Hippocampal formation (tissue), 2 donors: ENCODE data around the gene GADL1.

Experiments
- DNase-seq, 2 donors: peaks; one replicate each; lab custom pipeline; 2025; lab: John Stamatoyannopoulos, UW

GADL1 gene

DNA sequence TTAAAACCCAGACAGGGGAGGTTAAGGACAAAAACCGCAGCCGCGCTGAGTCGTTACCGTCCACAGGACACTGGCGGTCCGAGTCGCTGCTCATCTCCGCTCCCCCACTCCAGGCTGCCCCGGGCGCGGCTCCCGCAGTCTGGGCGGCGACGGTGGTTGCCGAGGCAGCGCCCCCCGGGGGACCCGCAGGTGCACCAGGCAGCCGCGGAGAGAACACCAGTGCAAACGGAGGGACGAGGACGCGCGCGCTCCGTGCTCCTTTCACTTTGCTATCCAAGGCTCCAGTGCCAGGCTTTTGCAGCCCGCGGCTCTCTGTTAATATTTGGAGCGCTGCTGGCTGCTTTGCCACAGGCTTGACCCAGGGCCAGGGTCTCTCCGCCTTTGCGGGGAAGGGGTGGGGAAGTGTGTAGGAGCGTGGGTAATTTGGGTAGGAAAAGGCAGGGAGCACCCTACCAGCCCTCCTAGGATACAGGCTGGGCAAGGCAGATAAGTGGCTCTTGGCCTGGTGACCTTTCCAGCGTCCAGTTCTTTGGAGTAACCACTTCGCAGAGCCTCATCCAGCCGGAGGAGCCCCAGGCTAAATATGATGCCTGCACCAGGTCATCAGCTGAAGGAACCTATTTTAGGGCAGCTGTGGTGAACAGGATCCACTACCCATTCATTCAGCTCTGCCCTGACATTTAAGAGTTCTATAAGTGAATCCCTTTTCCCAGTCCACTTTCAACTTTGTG, at the start of gene GADL1:
Gene GADL1, minus strand, starts transcription at position 141 of the 731 bp plus-strand sequence. Its CDS starts 47 bp downstream, at position 94.
- no peak for DNase-seq

DNA sequence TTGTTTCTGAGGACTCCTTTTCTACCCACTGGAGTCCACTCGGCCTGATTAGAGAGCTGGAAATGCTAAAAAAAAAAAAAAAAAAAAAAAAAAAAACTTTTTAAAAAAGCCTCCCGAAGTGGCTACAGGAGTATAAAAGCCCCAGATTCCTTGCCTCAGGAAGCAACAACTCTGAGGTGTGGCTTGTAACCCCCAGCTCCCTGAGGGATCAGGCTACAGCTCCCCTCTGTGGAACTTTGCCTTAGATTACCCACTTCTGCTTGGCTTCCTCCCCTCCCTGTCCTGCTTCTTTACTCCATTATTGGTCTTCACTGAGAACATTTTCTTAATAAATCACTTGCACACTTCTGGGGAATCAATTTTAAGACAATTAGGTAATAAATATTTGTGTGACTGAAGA, 49.7 kb upstream of the GADL1 start:
- DNase-seq: no peak

DNA sequence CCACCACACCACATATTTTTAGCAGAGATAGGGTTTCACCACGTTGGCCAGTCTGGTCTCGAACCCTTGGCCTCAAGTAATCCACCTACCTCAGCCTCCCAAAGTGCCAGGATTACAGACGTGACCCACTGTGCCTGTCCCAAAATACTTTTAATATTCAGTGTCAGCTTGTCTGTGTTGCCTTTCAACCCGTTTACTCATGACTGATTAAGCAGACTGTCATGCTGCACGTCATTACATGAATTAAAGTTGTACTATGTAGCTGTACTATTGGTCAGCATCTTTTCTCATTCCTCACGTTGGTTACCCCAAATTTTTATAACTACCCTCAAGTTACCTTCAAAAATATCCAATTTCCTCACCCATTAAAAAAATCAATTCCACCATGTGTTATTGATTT, 48.7 kb upstream of the GADL1 start:
- DNase-seq: no peak

DNA sequence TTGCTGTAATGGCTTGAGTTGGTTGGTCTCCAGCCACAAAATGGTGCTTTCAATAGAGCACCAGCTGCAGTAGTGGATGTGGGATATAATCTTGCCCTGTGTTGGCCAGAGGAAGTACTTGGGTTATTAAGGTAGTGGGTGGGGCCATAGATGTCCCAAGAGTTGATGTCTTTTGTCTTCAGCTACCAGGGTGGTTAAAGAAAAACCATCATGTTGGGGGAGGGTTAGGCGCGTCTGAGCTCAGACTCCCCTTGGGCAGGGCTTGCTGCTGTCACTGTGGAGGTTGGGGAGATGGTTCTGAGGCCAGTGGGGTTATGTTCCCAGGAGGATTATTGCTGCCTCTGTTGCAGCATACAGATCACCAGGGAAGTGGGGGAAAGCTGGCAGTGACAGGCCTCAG, 46.9 kb upstream of the GADL1 start:
- DNase-seq: no peak

- DNase-seq: no peak
Observed at GRCh38 chr3:30940740-30941139, 46.3 kb upstream of the GADL1 start.

DNA sequence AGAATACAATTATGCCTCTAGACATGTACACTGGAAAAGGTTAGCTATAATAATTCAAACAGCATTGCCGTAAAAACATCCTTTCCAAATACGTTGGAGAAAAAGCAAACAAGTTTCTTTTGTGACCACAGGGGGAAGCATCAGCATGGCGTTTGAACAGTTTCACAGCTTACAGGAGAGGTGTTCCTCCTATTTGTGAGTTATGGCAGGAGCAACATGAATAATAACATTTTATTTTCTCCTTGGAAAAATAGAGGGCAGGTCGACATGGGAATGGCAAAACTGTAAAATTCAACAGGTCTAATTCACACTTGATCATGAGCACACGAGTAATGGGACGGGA, 39.7 kb upstream of the GADL1 start:
- DNase-seq: peak in 1 of 2 donors; percentile 7

- DNase-seq: no peak
Observed at GRCh38 chr3:30933478-30934207, 39.2 kb upstream of the GADL1 start.

DNA sequence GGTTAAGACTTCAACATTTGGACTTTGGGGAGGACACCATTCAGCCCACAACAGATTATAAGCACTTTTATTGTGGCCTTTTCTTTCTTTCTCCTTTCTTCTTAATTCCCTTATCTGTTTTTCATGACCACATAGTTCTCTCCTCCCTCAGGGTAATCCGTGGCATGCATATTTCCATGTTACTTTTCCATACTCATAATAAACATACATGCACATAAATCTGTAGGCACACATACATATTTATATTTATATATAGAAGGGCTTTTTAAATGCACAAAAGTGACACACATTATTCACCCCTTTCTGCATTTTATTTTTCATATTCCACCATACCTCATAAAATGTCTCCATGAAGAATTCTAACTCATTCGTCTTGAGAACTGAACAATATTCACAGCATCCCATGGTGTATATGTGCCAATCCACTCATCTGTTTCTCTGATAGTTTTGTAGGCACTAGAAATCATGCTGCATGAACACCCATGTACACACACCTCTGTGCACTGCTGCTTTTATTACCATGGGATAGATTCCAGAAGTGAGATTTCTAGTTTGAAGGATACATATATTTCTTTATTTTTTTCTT, 38.1 kb upstream of the GADL1 start:
- DNase-seq: no peak

- no peak for DNase-seq
Observed at GRCh38 chr3:30924763-30925162, 30.3 kb upstream of the GADL1 start.

DNA sequence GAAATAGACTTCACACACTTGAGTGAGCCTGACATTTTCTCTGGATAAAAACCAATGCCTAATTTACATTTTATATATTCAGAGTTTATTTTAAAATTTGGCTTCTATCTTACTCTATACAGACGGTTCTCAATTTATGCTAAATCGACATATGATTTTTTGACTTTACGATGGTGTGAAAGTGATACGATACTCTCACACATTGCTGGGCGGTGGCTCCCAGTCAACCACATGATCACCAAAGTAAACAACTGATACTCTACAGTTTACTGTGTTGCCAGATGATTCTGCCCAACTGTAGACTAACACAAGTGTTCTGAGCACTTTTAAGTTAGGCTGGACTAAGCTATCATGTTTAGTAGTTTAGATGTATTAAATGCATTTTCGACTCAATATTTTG, 25.1 kb upstream of the GADL1 start:
- DNase-seq: no peak

DNA sequence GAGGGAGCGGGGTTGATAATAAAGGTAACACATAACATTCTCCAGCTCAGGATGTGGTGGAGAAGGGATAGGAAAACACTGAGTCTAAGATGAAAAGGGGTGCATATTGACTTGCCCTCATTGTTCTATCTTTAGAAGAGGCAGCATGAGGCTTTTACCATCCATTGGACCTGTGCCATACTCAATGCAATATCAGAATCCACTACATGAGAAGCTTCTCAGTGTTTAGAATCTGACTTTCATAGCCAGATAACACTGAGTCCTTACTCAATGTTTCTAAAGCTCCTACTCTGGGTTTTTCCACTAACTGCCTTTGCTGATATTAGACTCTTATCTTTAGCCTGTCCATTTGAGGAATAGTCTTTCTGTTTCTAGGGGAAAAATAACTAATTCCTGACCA, 24.3 kb upstream of the GADL1 start:
- DNase-seq: no peak

DNA sequence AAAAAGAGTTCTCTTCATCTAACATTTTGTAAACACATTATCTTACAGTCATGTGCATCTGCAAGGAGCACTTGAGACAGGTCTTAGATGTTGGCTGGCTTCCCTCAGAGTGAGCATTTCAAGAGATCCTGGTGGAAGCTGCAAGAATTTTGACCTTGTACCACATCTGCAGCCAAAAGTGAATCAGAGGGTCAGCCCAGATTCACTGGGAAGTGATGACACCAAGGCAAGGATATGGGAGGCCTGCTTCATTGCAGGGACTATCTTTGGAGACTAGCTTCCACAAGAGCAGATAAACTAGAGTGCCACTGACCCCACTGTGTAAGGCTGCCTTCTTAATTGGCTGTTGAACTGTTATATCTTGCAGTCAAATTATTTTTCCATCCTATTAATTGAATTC, 21.3 kb upstream of the GADL1 start:
- DNase-seq: no peak

- no peak for DNase-seq
Observed at GRCh38 chr3:30914696-30915095, 20.2 kb upstream of the GADL1 start.

- no peak for DNase-seq
Observed at GRCh38 chr3:30913176-30913575, 18.7 kb upstream of the GADL1 start.

- no peak for DNase-seq
Observed at GRCh38 chr3:30912301-30912700, 17.8 kb upstream of the GADL1 start.

- no peak for DNase-seq
Observed at GRCh38 chr3:30908456-30909037, 14.1 kb upstream of the GADL1 start.

DNA sequence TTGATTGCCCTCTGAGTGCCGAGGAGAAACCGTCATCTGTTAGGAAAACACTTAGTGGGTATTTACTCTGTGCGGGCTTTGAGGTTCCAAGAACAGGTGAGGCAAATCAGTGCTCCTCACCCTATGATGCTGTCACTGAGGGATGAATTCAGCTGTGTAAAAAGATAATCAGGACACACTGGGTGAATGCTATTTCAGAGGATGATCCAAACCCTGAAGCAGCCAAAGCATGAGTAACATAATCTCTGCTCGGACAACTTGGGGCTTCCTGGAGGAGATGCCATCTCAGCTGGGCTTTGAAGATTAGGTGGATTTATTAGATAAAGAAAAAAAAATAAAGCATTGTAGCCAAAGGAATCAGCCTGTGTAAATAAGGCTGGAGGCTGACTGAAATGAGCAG, 10.5 kb upstream of the GADL1 start:
- no peak for DNase-seq

DNA sequence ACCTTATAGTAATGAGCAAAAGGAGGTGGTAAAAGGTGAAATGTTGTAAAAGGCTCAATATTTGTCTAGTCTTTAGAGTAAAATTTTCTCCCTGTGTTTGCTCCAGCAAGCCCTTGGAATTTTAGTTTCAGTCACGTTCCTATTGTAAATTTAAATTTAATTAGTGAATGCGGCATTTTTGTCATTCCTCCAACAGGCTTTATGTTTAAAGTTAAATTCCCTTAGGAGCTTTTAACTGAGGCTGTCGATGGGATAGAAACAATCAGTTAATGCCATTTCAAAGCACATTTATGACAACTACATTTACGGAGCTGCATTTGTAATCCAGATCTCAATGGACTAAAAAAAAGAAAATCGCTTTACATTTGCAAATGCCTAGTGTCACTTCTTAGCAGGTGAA, 868 bp upstream of the GADL1 start:
- DNase-seq: no peak

- DNase-seq: no peak
Observed at GRCh38 chr3:30893678-30894325, 659 bp downstream of the GADL1 start.

DNA sequence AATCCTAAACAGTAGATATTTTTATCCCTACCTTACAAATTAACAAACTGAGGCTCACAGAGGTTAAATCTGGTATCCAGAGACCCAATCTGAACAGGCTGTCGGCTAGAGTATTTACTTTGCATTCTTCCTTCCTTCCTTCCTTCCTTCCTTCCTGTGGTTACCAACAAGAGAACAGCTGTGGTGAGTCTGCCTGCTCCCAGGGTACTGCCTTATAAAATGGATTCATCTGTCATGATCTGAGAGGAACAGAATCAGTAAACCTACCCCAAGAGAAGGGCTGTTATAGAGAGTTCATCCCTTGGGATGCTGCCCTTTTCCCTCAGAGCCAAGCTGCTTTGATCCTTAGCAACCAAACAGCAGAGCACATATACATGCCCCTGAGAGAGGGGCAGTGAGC, 3.6 kb downstream of the GADL1 start:
- no peak for DNase-seq

GRCh38 chr3:30886888-30887287, 7.6 kb downstream of the GADL1 start:
- no peak for DNase-seq

DNA sequence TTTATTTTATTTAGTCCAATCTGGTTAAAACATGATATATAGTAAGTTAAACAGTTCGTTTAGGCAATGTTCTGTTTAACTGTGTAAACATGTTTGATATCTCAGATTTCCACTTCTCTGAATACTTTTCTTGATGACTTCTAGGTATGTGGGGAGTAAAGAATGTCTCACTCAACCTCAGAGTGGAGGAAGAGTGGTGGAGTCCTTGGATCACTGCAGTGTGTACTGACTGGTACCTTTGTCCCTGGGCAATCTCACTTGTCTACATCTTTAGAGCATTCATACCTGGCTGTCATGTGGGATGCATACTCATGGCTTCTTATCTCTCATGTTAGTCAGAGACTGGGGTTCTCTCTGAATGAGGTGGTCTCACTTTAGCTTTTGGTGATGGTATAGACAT, 15.6 kb downstream of the GADL1 start:
- DNase-seq: no peak

GRCh38 chr3:30875505-30875904, 19.0 kb downstream of the GADL1 start:
- DNase-seq: no peak
